HCT116 (cell line): Measurements from ENCODE around the gene IL20. TPM values are rescaled to one million over a fixed set of nuclear protein-coding genes. Genes with fewer than 3 reads are reported as not detected.
A peak's percentile ranks its signal among the peaks of the same experiment; 100 is the strongest.

Source experiments
- ATAC-seq: fragments of 200-7000 bp; cut with Tn5 transposase; 2 replicates; pipeline ENCODE4 v1.9.1; 2020; ENCODE audit warnings: mild to moderate bottlenecking, moderate library complexity
- BruUV-seq: library from RNA; stranded (reverse); fragments of 400-500 nt; replicated peaks from 2 replicates; lab custom pipeline; 2021; lab: Mats Ljungman, UMichigan
- CTCF ChIA-PET: fragments of 300-600 bp; sonication (Branson Sonifier 250); formaldehyde crosslinking; loops from one replicate; lab custom pipeline; 2021; ENCODE audit warnings: antibody characterized with exemption; lab: Charles Lee
- POLR2A ChIA-PET: fragments of 300-600, 350-600 bp; sonication (Branson Sonifier 250); formaldehyde crosslinking; loops from one replicate; lab custom pipeline; 2021; ENCODE audit warnings: antibody characterized with exemption; lab: Charles Lee
- RAD21 ChIA-PET, 2 experiments: fragments of 300-600 bp; sonication (Branson Sonifier 250); formaldehyde crosslinking; loops; one replicate each; lab custom pipeline; 2023; ENCODE audit warnings: low total read pairs in 2 of 2; ENCODE audit not compliant: uncharacterized antibody in 2 of 2, unreplicated experiment in 2 of 2, low non-redundant PET in 1 of 2; lab: Charles Lee
- DNase-seq: peaks from one replicate; pipeline ENCODE4 v3.0.0-alpha.2; 2010; ENCODE audit warnings: low read depth, low spot score
- H2AFZ ChIP-seq: fragments of 200-600 bp; shearing (Covaris generic), sonication (generic); 2 replicates; pipeline ENCODE4 v1.6.1; 2017; ENCODE audit warnings: low read depth, mixed run types, mixed read lengths, antibody characterized with exemption, low read length; ENCODE audit not compliant: poor library complexity, severe bottlenecking
- H3K27ac ChIP-seq: 2 replicates; pipeline ENCODE4 v1.5.1; 2012; ENCODE audit warnings: low read depth, low read length
- H3K27me3 ChIP-seq: fragments of 200-600 bp; sonication (generic); 2 replicates; pipeline ENCODE4 v1.6.1; 2016; ENCODE audit warnings: mixed run types, low read length, mixed read lengths; ENCODE audit not compliant: insufficient read depth
- H3K36me3 ChIP-seq, 2 experiments: fragments of 200-500 bp in 1 of 2; fragments of 200-600 bp in 1 of 2; sonication (Bioruptor generic) in 1 of 2; sonication (generic) in 1 of 2; 2 replicates each; pipeline versions ENCODE4 v1.5.1 to v1.6.1; 2014 to 2016; ENCODE audit warnings: low read length in 2 of 2, inconsistent platforms in 1 of 2, mixed read lengths in 1 of 2, mixed run types in 1 of 2; ENCODE audit not compliant: insufficient read depth in 2 of 2, control insufficient read depth in 1 of 2
- H3K4me1 ChIP-seq, 2 experiments: fragments of 200-600 bp in 1 of 2; sonication (generic) in 1 of 2; 2 replicates each; pipeline versions ENCODE4 v1.5.1 to v1.6.1; 2012 to 2017; ENCODE audit warnings: low read length in 2 of 2, inconsistent platforms in 1 of 2, mild to moderate bottlenecking in 1 of 2, mixed read lengths in 1 of 2, mixed run types in 1 of 2, moderate library complexity in 1 of 2; ENCODE audit not compliant: insufficient read depth in 2 of 2, control insufficient read depth in 1 of 2
- H3K4me2 ChIP-seq: fragments of 200-600 bp; sonication (generic); 2 replicates; pipeline ENCODE4 v1.6.1; 2017; ENCODE audit warnings: mixed run types, low read length, mixed read lengths
- H3K4me3 ChIP-seq, 2 experiments: fragments of 200-600 bp in 1 of 2; sonication (generic) in 1 of 2; replicated peaks in 1 of 2; 2 replicates each; pipeline ENCODE4 v1.5.1; 2011 to 2016; ENCODE audit warnings: low read length in 2 of 2, control low read depth in 1 of 2, low read depth in 1 of 2, mild to moderate bottlenecking in 1 of 2, mixed read lengths in 1 of 2, mixed run types in 1 of 2
- H3K79me2 ChIP-seq: fragments of 200-600 bp; sonication (generic); 2 replicates; pipeline ENCODE4 v1.6.1; 2017; ENCODE audit warnings: mild to moderate bottlenecking, mixed run types, low read length, moderate library complexity, mixed read lengths; ENCODE audit not compliant: insufficient read depth
- H3K9ac ChIP-seq: fragments of 200-600 bp; sonication (generic); 2 replicates; pipeline ENCODE4 v1.6.1; 2016; ENCODE audit warnings: low read length, mixed read lengths
- H3K9me2 ChIP-seq: fragments of 200-600 bp; sonication (generic), shearing (Covaris generic); 2 replicates; pipeline ENCODE4 v1.6.1; 2017; ENCODE audit warnings: mixed run types, mild to moderate bottlenecking, moderate library complexity; ENCODE audit not compliant: insufficient read depth
- H3K9me3 ChIP-seq, 2 experiments: fragments of 200-500 bp in 1 of 2; fragments of 200-600 bp in 1 of 2; sonication (Bioruptor generic) in 1 of 2; sonication (generic) in 1 of 2; 2 replicates each; pipeline ENCODE4 v1.6.1; 2014 to 2017; ENCODE audit warnings: low read length in 2 of 2, mixed read lengths in 2 of 2, inconsistent platforms in 1 of 2, low read depth in 1 of 2, mild to moderate bottlenecking in 1 of 2, mixed run types in 1 of 2, moderate library complexity in 1 of 2; ENCODE audit not compliant: control insufficient read depth in 1 of 2, insufficient read depth in 1 of 2
- H4K20me1 ChIP-seq: fragments of 200-600 bp; sonication (generic), shearing (Covaris generic); 2 replicates; pipeline ENCODE4 v1.6.1; 2017; ENCODE audit warnings: mixed run types, mild to moderate bottlenecking, moderate library complexity; ENCODE audit not compliant: insufficient read depth
- ATF3 ChIP-seq: IDR thresholded peaks from 2 replicates; pipeline ENCODE4 v1.6.1; 2012
- CTCF ChIP-seq, 3 experiments: fragments of 200-600 bp in 1 of 3; sonication (generic) in 1 of 3; IDR thresholded peaks in 2 of 3; conservative IDR thresholded peaks in 1 of 3; 2 replicates each; pipeline ENCODE4 v1.5.1; 2012 to 2017; ENCODE audit warnings: low read depth in 2 of 3, low read length in 2 of 3, antibody characterized with exemption in 1 of 3, borderline replicate concordance in 1 of 3, control low read depth in 1 of 3, mild to moderate bottlenecking in 1 of 3, mixed read lengths in 1 of 3, mixed run types in 1 of 3, moderate library complexity in 1 of 3; ENCODE audit not compliant: insufficient read depth in 1 of 3
- POLR2A ChIP-seq: IDR thresholded peaks from 2 replicates; pipeline ENCODE4 v1.7.0; 2011; ENCODE audit warnings: borderline replicate concordance; ENCODE audit not compliant: insufficient read depth, insufficient read length; ENCODE audit errors: extremely low read depth
- RAD21 ChIP-seq: IDR thresholded peaks from 2 replicates; pipeline ENCODE4 v1.6.1; 2012; ENCODE audit warnings: low read depth, mild to moderate bottlenecking
- REST ChIP-seq: IDR thresholded peaks from 2 replicates; pipeline ENCODE4 v1.6.1; 2012; ENCODE audit warnings: low read depth
- SIN3A ChIP-seq: IDR thresholded peaks from 2 replicates; pipeline ENCODE4 v1.6.1; 2012; ENCODE audit warnings: low read depth
- YY1 ChIP-seq: IDR thresholded peaks from 2 replicates; pipeline ENCODE4 v1.6.1; 2011; ENCODE audit warnings: low read length, low read depth, moderate library complexity, mild to moderate bottlenecking; ENCODE audit not compliant: insufficient replicate concordance; ENCODE audit errors: extremely low read depth
- ZNF274 ChIP-seq: fragments of 200-500 bp; sonication (Bioruptor generic); IDR thresholded peaks from 2 replicates; pipeline ENCODE4 v1.6.1; 2014; ENCODE audit warnings: mild to moderate bottlenecking, low read depth, low read length, inconsistent platforms
- intact Hi-C: fragments of 100-400 bp; cut with micrococcal nuclease; formaldehyde crosslinking; loops from 2 replicates; pipeline ENCODE4 v1.10.0; 2022
- total RNA-seq: library from RNA; stranded (reverse); gene quantifications from one replicate; pipeline ENCODE4 v1.2.1, GENCODE V29; 2021; ENCODE audit not compliant: unreplicated experiment

IL20 gene
- total RNA-seq, 1 experiment from 2014 or later, result not detected

- TF ChIP-seq POLR2A, result no peak
- no peak for TF ChIP-seq SIN3A
- no peak for TF ChIP-seq YY1
- TF ChIP-seq CTCF (IDR thresholded peaks at IDR 0.05 in 2 of 3, conservative IDR thresholded peaks at IDR 0.05 in 1 of 3; ENCODE audit: borderline replicate concordance in 1 of 3, insufficient read depth in 1 of 3, low read depth in 2 of 3, low read length in 2 of 3), result peak; percentile 72 to 79 (median 74); a peak in 5 of 6 replicates
- no peak for TF ChIP-seq ZNF274
- TF ChIP-seq RAD21, result peak; percentile 69
- no peak for TF ChIP-seq REST
- TF ChIP-seq ATF3, result no peak
- TF ChIP-seq, all 23 proteins: peak for 2
- Histone ChIP-seq H3K27ac (no peak overlapping the region), H3K9me3 (no peaks in the 10 kb centered on the region), H3K4me2 (no peak overlapping the region), H3K36me3 (no peaks in the 10 kb centered on the region), H3K79me2 (no peaks in the 10 kb centered on the region), H3K27me3 (no peaks in the 10 kb centered on the region; the same call in 1 of the 2 replicates), H4K20me1 (no peaks in the 10 kb centered on the region), H3K9ac (no peak overlapping the region), H3K9me2 (no peaks in the 10 kb centered on the region), H3K4me1 (peaks cover 0 to 28% of the 10 kb centered on the region in 2 experiments; a peak in 2 of 4 replicates), H2AFZ (no peak overlapping the region), H3K4me3 (no peak overlapping the region)
- intact Hi-C loops, result loop anchor here (2.0 to 5.0 kb wide), 4 partner anchors 72 to 434 kb away; no protein-coding TSS in a partner anchor
- ChIA-PET POLR2A (no interaction called here), RAD21 (interaction anchor here (1.0 to 1.7 kb wide), 2 partner anchors 102 kb away, joined by 3 to 8 read pairs; no protein-coding TSS in a partner anchor), CTCF (interaction anchor here (0.7 to 3.0 kb wide), 15 partner anchors 16 to 432 kb away, joined by 3 to 48 read pairs (median 6); partner anchors contain the start of gene PFKFB2)
- ATAC-seq, result no peak
- DNase-seq, result no peak
- BruUV-seq, result no TSS peak
Measured at GRCh38 chr1:206911064-206911663, 45.7 kb downstream of the IL20 start.
